ENCODE measurements around the gene PURA.

The PURA gene

DNA sequence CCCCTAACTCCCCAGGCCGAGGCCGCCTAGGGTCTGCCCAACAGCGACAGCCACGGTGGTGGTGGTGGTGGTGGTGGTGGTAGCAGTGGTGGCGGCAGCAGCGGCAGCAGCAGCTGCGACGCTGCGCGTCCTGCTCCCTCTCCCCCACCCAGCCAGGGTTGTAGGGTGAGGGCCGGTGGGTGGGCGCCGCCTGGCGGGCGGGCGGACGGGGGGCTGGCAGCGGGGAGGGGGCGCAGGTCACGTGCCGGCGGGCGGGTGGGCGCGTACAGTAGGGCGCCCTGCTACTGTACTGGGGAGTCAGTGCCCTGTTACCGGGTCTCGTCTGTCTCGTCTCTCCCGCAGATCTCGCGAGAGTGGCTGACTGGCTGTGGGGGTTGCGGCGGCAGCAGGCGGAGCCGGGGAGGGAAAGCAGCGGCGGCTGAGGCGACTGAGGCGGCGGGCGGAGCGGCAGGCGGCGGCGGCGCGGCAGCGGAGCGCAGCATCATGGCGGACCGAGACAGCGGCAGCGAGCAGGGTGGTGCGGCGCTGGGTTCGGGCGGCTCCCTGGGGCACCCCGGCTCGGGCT lies at the start of gene PURA:
PURA (plus strand) TSS at position 411 of the 565 bp plus-strand sequence; CDS start at position 484, 73 bp downstream.
- peak; percentile 73 for DNase-seq (ENCODE audit: low read depth)
- peak within 1 kb of the TSS; percentile 70 for H3K4me3 ChIP-seq (ENCODE audit: low read depth, low read length)

DNA sequence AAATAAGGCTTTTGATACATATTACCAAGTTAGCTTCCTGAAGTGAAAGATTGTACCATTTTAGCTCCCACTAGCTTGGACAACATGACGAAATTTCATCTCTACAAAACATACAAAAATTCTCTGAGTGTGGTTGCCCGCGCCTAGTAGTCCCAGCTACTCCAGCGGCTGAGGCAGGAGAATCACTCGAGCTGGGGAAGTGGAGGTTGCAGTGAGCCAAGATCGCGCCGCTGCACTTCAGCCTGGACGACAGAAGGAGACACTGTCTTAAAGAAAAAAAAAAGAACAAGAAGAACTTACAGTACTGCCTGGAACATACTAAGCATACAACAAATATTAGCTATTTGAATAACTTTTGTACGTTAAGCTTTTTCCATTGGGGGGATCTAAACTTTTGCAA lies 41.1 kb upstream of the PURA start:
- no peak overlapping the region for H3K4me3 ChIP-seq (ENCODE audit: low read depth, low read length)
- DNase-seq (ENCODE audit: low read depth): no peak

DNA sequence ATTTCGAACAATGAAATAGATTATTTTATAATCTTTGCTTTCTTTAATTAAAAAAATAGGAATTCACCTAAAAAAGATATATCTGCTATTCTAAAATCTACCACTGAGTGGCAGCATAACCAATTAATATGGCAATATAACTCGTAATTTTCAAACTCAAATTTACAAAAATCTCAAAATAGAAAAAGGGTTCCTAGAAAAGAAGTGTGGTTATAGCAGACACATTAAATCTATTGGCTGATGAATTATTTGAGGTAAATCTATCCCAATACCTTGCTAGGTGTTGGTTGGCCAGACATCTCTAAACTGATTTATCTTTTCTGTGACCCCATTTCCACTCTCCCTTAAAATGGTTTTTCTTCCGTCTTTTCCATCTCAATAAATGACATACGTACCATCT lies 40.6 kb upstream of the PURA start:
- H3K4me3 ChIP-seq (ENCODE audit: low read depth, low read length): no peak overlapping the region
- DNase-seq (ENCODE audit: low read depth): no peak

DNA sequence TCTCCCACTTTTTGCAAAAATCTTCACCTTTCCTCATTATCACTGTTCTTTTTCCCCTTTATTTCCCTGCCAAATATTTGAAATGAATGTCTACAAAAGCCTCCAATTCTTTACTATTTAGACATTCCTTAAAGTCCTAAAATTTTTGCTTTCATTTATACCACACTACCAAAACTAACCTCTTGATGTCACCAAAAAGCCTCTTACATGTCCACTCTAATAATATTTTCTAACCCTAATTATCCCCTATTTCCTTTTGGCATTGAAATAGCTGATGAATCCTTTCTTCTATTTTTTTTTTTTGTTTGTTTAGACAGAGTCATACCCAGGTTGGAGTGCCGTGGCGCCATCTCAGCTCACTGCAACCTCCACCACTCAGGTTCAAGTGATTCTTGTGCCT lies 38.5 kb upstream of the PURA start:
- no peak overlapping the region for H3K4me3 ChIP-seq (ENCODE audit: low read depth, low read length)
- no peak for DNase-seq (ENCODE audit: low read depth)

DNA sequence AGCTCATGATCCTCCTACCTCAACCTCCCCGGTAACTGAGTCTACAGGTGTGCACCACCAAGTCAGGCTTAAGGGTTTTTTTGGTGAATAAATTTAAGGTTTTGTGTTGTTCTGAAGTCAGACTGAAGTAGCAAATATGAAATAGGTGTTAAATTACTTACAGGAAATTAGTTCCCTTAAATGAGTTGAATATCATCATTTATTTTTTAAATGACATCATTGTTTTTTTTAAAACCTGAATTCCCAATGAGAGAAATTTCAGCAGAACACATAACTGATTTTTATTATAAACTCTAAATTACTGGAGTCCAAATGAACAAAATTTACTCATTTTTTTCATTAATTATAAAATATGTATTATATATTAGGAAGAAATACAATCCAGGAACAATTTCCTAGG lies 37.8 kb upstream of the PURA start:
- no peak for DNase-seq (ENCODE audit: low read depth)

DNA sequence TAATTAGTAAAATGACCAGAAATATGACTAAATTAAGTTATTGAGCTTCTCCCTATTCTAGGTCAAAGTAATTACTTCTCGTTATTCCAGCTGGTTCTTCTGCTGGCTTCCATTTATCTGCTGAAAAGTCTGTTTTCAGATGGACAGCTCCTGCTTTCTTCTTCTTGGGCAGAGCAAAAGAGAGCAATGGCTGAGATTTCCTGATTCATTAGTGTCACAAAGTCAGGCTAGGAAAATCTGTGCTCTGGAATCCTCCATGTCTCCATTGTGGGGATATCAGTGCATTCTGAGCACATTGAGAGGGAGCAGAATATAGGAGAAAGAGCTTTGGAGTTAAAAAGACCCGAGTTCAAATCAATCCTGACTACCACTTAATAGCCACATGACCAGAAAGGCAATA lies 37.1 kb upstream of the PURA start:
- H3K4me3 ChIP-seq (ENCODE audit: low read depth, low read length): no peak overlapping the region
- no peak for DNase-seq (ENCODE audit: low read depth)

More for the DNA sequence above, 37.8 kb upstream of the PURA start:
- H3K4me3 ChIP-seq (ENCODE audit: low read depth, low read length): no peak overlapping the region

DNA sequence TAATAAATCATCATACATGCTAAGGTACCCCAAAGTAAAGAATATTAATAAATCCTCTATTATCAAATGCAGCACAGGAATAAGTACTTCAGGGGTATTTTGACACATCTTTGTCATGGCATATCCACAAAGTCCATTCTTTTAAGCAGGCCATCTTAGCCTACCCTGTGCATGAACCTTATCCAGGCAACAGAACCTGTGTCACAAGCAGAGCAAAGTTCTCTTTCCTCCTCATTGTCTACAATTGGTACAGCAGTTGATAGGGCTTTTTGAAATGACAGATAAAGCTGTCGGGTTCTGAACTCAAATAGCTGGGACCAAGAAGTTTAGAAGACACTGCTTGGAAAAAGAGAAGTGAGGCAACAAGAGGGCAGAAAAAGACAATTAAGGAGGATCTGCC lies 30.8 kb upstream of the PURA start:
- DNase-seq (ENCODE audit: low read depth): no peak
- H3K4me3 ChIP-seq (ENCODE audit: low read depth, low read length): no peak overlapping the region

DNA sequence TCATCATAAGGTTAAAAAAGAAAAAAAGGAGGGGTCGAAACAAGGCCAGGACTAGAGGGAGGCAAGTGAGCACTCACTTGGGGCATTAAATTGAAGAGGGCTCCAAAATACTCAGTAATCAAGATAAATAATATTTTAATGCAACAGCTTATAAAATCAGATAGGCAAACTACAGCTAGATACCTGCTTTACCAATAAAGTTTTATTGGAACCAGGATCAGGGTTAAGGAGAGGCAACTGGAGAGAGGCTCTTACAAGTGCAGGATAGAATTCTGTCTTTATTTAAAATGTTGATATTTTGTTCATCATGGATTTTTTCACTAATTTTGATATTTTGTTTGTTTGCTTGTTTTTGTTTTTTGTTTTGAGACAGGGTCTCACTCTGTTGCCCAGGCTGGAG lies 30.3 kb upstream of the PURA start:
- DNase-seq (ENCODE audit: low read depth): no peak
- no peak overlapping the region for H3K4me3 ChIP-seq (ENCODE audit: low read depth, low read length)

DNA sequence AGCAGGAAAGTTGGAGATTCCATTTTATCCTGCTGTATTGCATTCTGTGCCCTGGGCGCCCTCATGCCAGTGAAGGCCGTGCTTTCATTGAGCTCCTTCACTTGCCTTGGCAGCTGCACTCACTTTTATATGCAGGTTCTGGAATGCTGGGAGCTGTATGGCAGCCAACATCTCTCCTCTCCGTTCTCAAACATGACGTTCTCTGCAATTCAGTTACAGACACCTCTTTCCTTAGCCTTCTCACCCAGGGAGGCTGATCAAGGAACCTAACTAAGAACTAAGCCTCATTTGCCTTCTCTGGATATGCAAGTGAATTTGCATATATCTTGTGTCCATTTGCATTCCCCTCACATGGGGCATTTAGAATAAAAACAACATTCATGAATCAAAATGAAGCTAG lies 29.4 kb upstream of the PURA start:
- H3K4me3 ChIP-seq (ENCODE audit: low read depth, low read length): no peak overlapping the region
- DNase-seq (ENCODE audit: low read depth): no peak

DNA sequence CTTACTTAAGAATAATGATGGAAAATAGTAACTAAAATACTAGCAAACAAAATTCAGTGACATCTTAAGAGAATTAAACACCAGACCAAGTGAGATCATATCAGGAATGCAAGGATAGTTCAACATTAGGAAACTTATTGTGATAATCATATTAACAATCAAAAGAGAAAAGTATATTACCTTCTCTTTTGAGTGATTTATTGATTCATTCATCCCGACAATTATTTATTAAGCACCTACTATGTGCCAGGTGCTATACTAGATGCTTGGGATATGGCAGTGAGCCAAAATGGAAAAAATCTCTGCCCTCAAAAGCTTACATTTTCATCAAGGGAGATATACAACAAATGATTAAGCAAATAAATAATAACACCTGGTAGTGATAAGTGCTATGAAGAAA lies 23.7 kb upstream of the PURA start:
- no peak overlapping the region for H3K4me3 ChIP-seq (ENCODE audit: low read depth, low read length)
- no peak for DNase-seq (ENCODE audit: low read depth)

DNA sequence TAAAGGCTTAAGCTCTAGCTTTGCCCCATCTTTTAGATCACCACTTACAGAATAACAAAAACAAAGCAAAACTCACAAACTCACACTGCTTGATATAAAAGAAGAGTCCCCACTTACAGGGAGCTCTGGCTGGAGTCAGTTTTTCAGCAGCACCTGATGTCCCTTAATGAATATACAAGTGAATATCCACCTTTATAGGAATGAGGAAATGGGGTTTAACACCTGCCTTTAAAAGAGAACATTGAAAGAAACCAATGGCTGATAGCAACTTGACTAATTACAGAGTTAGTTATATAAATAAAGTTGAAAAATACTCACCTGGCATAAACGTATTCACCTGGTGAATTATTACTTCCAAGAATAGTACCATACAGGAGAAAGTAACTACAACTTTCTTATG lies 20.7 kb upstream of the PURA start:
- H3K4me3 ChIP-seq (ENCODE audit: low read depth, low read length): no peak overlapping the region
- DNase-seq (ENCODE audit: low read depth): no peak

DNA sequence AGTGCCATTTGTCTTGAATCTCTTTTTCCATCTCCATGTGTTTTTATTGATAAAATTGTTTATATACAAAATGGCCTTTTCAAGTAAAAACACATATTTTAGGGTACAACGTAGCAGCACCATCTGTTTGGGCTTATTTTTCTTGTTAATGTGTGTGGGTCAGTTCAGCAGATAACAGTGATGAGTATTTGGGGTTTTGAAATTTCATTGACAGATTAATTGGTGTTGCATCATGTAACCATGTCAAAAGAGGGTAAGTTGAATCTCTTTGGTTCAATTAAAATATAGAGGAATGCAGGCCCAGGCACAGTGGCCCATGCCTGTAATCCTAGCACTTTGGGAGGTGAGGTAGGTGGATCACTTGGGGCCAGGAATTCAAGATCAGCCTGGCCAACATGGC lies 20.0 kb upstream of the PURA start:
- no peak overlapping the region for H3K4me3 ChIP-seq (ENCODE audit: low read depth, low read length)
- no peak for DNase-seq (ENCODE audit: low read depth)

DNA sequence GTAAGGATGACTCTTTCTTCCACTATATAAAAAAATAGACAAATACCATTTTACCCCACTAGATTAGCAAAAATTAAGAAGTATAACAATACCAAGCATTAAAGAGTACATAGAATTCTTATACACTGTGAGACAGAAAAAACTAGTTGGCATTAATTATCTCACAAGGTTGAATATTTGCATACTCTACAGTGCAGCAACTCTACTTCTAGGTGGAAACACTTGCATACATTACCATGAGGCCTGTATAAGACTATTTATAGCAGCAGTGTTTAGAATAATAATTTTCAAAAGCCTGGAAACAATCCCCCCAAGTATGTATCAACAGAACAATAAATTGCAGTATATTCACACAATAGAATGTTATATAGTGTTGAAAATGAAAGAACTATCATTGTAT lies 19.0 kb upstream of the PURA start:
- H3K4me3 ChIP-seq (ENCODE audit: low read depth, low read length): no peak overlapping the region
- DNase-seq (ENCODE audit: low read depth): no peak

DNA sequence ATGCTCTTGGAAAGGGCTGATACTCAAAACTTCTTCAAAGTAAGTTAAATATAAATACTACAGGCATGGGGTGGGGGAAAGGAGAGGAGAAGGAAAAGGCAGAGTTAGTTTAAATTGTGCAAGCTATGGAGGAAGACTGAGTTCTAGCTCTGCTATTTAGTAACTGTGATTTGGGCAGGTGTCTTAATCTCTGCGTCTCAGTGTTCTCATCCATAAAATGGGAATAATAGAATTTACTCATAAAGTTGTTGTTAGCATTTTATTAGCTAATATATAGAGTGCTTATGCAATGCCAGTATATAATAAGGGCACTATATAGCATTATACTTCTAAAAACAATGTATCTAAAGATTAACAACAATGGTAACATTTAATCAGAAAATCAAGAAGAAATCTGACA lies 12.7 kb upstream of the PURA start:
- DNase-seq (ENCODE audit: low read depth): no peak

DNA sequence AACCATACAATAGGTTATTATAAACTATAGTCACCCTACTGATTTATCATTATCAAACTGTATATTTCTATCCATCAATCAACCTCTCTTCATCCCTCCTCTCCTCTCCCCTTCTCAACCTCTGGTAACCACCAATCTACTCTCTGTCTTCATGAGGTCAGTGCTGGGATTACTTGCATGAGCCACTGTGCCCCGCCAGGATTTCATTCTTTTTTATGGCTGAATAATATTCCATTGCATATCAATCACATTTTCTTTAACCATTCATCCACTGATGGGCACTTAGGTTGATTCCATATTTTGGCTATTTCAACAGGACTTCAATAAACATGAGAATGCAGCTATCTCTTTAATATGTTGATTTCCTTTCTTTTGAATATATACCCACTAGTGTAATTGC lies 10.8 kb upstream of the PURA start:
- H3K4me3 ChIP-seq (ENCODE audit: low read depth, low read length): no peak overlapping the region
- no peak for DNase-seq (ENCODE audit: low read depth)

More for the DNA sequence above, 12.7 kb upstream of the PURA start:
- no peak overlapping the region for H3K4me3 ChIP-seq (ENCODE audit: low read depth, low read length)

DNA sequence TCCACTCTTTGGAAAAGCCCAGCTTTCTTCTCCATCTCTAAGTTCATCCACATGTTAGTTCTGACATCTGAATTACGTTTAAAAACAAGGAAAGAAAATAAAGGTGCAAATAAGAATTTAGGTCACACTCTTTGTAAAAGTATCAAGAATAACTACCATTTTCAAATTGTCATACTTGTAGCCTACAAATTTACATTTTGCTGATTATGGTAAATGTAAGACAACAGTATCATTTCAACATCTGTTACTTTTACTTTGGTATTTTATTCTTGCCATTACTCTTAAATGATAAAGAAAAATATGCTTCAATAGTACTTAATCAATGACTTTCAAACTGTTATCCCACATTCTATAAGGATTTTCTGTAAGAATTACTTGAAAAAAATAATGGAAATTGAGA lies 9.8 kb upstream of the PURA start:
- H3K4me3 ChIP-seq (ENCODE audit: low read depth, low read length): no peak overlapping the region
- DNase-seq (ENCODE audit: low read depth): no peak

DNA sequence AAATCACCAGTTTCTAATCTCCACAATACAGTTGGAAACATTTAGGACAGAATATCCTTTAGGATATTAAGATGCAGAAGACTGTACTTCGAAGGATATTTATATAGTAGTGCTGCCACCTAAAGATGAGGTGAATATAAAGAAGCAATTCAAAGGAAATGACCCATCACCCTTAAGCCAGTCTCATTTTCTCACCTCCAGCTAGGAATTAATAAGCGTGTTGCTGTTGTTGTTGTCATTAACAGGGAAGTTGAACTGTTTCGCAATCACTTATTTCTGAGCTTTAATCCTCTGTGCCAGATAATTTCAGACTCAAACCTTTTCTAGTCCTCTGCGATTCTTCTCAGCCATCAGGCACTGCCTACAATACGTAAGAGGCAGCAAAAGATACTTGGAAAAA lies 7.8 kb upstream of the PURA start:
- no peak overlapping the region for H3K4me3 ChIP-seq (ENCODE audit: low read depth, low read length)
- DNase-seq (ENCODE audit: low read depth): no peak

DNA sequence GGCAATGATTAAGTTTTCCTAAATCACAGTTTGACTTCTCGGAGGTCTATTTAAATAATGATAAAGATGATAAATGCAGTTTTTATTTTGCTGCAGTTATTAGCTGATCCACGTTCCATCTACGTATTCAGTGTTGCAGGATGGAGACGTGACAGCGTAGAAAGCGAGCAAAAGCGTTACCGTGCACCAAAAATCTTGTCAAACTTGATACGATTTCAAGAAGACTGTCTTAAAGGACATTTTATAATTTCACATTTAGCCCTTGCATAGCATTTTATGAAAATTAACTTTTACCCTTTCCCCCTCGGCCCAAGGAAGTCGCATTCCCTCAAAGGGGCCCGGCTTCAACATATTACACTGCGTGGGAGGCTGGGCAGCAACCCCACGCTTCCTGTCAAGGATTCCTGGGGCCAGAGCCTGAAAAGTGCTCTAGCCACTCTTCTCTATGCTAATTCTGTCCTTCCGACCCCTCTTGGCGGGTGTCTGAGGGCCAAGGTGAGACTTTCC lies 7.1 kb upstream of the PURA start:
- peak overlapping the region; percentile 70 for H3K4me3 ChIP-seq (ENCODE audit: low read depth, low read length)
- no peak for DNase-seq (ENCODE audit: low read depth)

DNA sequence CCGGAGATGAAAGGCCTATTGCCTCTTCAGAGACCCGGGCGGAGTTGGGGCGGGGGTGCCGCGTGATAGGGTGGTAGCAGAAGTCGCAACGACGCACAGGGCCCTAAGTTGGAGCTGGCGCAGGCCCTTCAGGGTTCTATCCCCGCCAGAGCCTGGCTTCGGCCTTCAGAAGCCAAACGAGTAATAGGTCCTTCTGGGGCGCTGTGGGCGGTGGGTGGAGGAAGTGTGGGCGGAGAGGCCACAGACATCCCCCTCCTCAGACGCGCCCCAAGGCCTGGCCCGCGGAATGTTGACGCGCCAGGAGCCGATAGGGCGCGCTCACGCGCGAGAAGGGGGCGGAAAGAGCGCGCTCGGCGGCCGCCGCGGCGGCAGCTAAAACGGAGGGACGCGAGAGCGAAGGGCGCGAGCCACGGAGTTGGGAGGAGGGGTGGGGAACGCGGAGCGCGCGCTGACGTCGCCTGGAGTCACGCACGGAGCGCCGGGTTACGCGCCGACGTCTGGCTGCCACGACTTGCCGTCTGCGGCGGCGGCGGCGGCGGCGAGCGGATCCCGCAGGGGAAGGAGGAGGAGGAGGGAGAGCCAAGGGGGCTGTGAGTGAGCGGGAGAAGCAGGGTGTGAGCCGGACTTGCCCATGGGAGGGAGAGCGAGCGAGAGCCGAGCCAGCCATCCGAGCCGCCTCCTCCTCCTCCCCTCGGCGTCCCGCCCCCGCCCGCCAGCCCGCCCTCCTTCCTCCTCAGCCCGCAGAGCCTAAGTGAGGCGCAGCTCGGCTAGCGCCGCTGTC lies 6.4 kb upstream of the PURA start:
- peak overlapping the region; percentile 70 for H3K4me3 ChIP-seq (ENCODE audit: low read depth, low read length)
- peak; percentile 76 for DNase-seq (ENCODE audit: low read depth)

DNA sequence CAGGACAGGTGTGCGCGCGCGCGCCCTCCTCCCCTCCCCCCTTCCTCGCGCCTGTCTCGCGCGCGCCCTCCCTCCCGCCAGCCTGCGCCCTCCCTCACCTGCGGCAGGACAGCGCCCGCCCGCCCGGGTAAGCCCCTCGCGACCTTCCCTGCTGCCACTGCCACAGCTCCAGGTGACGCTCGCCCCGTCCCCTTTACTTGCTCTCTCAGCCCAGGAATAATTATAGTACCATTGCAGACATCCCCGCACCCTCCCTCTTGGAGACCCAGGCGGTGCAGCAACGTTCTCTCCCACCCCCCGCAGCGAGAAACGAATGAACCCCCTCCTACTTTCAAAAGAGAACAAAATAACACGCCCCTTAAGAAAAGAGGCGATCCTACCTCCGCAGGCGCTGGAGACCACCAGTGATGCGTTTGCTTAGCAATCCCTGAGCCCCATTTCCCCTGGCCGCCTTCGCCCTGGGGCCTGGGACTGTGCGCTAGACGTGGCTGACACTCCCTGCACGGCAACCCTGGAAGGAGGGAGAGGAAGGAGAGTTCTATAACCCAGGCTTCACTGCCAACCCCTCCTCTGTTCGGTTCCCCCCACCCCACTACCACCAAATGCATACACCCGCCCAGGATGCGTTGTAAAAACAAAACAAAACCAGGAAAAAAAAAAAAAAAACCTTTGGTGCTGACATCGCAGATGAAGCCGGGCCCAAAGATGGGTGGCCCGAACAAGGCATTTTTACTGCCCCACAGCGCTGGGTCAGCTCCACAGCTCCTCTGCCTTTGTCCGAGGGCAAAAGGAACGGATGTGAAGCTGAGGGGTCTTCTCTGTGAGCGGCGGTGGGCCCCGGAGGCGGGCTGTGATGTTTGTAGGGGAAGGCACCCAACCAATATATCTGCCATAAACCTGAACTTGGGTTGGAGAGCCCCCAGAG lies 5.6 kb upstream of the PURA start:
- no peak for DNase-seq (ENCODE audit: low read depth)
- peak overlapping the region; percentile 70 for H3K4me3 ChIP-seq (ENCODE audit: low read depth, low read length)
